HUES6 (cell line): Measurements from ENCODE around the gene DAB1.

Experiments
- H3K27ac ChIP-seq: 2 replicates; pipeline ENCODE4 v1.7.0; 2013; ENCODE audit warnings: low read depth, mild to moderate bottlenecking, low read length, inconsistent platforms
- H3K27me3 ChIP-seq: 2 replicates; pipeline ENCODE4 v1.6.1; 2013; ENCODE audit warnings: low read length; ENCODE audit not compliant: control insufficient read depth, insufficient read depth
- H3K36me3 ChIP-seq: 2 replicates; pipeline ENCODE4 v1.6.1; 2013; ENCODE audit warnings: low read length; ENCODE audit not compliant: control insufficient read depth, insufficient read depth
- H3K4me1 ChIP-seq: 2 replicates; pipeline ENCODE4 v1.6.1; 2013; ENCODE audit warnings: low read length; ENCODE audit not compliant: control insufficient read depth, insufficient read depth
- H3K4me3 ChIP-seq: 2 replicates; pipeline ENCODE4 v1.5.1; 2013; ENCODE audit warnings: low read depth, low read length
- H3K9ac ChIP-seq: one replicate; pipeline ENCODE4 v1.6.1; 2013; ENCODE audit warnings: mild to moderate bottlenecking, low read length
- H3K9me3 ChIP-seq: 2 replicates; pipeline ENCODE4 v1.6.1; 2013; ENCODE audit warnings: low read depth, low read length; ENCODE audit not compliant: control insufficient read depth, insufficient read depth

The DAB1 gene

DNA sequence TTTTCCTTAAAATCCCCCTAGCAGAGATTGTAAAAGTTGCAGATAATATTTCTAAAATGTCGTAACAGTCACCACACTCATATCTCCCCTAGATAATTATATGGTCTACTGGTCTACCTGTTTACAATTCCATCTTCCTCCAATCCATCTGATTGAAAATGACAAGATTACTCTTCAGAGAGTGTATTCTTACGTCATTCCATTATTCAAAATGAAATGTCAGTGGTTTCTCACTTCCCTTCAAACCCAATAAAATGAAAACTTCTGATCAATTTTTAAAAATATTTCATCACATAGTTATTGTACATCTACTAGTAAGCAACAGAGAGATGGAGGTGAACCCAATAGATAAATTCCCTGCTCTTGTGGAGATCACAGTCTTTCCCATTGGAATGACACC is 255.9 kb downstream of the DAB1 start:
- H3K4me3 ChIP-seq = no peak overlapping the region
- H3K27ac ChIP-seq = no peak overlapping the region
- H3K9ac ChIP-seq = no peak overlapping the region
- no peaks in the 10 kb centered on the region for H3K27me3 ChIP-seq
- peaks cover 4% of the 10 kb centered on the region; the same call in 1 of the 2 replicates for H3K9me3 ChIP-seq
- H3K36me3 ChIP-seq = no peaks in the 10 kb centered on the region
- peaks cover 27% of the 10 kb centered on the region for H3K4me1 ChIP-seq

DNA sequence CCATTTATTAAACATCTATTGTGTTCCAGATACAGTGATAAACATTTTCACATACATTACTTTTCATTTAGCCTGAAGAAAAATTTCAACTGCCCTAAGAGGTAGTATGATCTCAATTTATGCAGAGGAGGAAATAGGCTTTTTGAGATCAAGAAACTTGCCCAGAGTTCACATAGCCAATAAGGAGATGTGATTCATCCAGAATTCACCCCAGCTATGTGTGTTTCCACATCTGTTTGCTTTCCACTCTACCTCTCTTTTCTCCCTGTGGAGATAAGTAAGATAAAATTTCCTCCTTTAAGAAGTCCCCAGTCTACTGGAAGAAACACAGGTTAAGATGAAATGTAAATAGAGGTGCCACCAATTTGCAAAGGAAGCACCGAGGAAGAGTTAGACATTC is 258.3 kb downstream of the DAB1 start:
- Histone ChIP-seq H3K36me3 (no peaks in the 10 kb centered on the region), H3K27ac (no peak overlapping the region), H3K27me3 (no peaks in the 10 kb centered on the region), H3K9ac (no peak overlapping the region), H3K9me3 (no peaks in the 10 kb centered on the region), H3K4me1 (peaks cover 19% of the 10 kb centered on the region), H3K4me3 (no peak overlapping the region)

DNA sequence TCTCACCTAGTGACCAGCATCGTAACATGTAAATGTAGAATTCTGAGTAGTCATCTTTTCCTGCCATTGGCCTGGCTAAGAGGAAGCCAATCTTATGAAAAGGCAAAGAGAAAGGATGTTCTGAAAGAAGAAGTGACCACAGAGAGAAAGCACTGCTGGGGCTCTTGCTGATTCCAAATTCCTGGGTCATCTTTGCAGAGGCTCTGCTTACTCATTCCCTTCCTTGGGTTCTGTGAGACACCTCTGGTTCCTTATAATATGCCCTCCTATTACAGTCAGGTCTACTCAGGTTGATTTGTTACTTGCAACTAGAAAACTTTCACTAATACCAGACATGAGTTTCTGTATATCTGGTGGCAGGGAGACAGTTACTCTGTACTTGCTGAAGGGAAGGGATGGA is 259.3 kb downstream of the DAB1 start:
- Histone ChIP-seq H3K27ac (no peak overlapping the region), H3K9me3 (no peaks in the 10 kb centered on the region), H3K4me3 (no peak overlapping the region), H3K9ac (no peak overlapping the region), H3K4me1 (peaks cover 19% of the 10 kb centered on the region), H3K36me3 (no peaks in the 10 kb centered on the region), H3K27me3 (no peaks in the 10 kb centered on the region)

DNA sequence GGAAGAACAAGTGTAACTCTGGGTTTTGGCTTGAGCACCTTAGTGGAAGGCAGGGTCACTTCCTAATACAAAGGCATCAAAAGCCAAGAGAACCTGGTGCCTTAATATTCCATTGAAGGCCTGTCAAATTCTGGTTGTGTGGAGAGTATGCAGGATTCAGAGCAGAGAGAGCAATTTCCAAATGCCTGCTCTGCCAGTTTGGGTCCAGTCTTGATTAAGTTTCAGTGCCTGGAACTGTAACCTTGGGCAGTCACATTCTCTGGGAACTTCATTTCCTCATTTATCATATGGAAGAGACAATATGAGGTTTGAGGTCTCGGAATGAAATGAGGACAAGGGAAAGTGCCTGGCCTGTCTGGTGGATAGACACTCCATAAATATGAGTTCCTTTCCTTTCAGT is 260.1 kb downstream of the DAB1 start:
- H3K4me1 ChIP-seq = peaks cover 19% of the 10 kb centered on the region
- no peaks in the 10 kb centered on the region for H3K27me3 ChIP-seq
- H3K9ac ChIP-seq = no peak overlapping the region
- H3K27ac ChIP-seq = no peak overlapping the region
- no peaks in the 10 kb centered on the region for H3K9me3 ChIP-seq
- no peaks in the 10 kb centered on the region for H3K36me3 ChIP-seq
- H3K4me3 ChIP-seq = no peak overlapping the region

DNA sequence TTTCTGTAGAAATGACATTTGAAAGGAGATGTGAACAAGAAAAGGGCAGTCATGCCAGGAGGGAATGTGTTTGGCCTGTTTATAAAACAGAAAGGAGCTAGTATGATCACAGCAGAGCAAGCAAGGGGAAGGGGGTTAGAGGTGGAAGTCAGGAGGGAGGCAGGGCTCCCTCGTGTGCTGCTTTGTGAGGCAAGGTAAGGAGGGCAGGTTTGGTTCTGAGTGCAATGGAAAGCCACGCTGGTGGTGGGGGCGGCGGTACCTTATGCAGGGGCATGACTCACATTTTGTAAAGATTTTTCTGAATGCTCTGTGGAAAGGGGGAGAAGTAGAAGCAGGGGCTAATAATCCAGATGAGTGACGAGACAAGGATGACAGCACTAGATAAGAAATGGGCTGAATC is 260.5 kb downstream of the DAB1 start:
- H3K27me3 ChIP-seq = no peaks in the 10 kb centered on the region
- no peak overlapping the region for H3K9ac ChIP-seq
- H3K4me3 ChIP-seq = no peak overlapping the region
- peaks cover 22% of the 10 kb centered on the region for H3K4me1 ChIP-seq
- H3K9me3 ChIP-seq = no peaks in the 10 kb centered on the region
- H3K36me3 ChIP-seq = no peaks in the 10 kb centered on the region
- no peak overlapping the region for H3K27ac ChIP-seq

DNA sequence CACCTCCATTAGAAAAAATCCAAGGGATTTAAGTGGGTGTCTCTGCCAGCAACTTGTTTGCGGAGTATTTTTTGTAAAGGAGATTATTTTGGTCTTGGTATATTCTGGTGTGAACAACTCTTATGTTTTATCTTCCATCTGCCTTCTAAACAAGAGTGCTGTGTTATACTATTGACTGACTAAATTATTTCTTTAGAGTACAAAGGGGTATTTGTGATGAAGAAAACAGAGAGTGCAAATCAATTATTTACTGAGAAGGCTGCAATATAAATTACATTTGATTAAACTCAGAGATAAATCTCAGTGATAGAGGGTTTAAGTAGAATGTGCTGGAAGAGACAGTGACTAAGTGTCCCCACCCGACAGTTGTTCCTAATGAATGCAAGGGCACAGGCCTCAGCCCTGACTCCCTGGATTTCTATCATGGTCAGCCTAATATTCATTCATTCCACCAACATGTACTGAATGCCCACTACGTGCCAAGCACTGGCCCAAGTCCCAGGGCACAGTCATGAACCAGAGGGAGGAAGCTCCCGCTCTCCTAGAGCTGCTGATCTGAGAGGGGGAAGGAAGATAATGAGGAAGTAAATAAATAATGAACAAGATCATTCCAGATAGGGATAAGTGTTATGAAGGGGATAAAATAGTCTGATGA is 261.1 kb downstream of the DAB1 start:
- Histone ChIP-seq H3K4me3 (no peak overlapping the region), H3K9me3 (no peaks in the 10 kb centered on the region), H3K36me3 (no peaks in the 10 kb centered on the region), H3K9ac (no peak overlapping the region), H3K27ac (no peak overlapping the region), H3K4me1 (peaks cover 28% of the 10 kb centered on the region), H3K27me3 (no peaks in the 10 kb centered on the region)

DNA sequence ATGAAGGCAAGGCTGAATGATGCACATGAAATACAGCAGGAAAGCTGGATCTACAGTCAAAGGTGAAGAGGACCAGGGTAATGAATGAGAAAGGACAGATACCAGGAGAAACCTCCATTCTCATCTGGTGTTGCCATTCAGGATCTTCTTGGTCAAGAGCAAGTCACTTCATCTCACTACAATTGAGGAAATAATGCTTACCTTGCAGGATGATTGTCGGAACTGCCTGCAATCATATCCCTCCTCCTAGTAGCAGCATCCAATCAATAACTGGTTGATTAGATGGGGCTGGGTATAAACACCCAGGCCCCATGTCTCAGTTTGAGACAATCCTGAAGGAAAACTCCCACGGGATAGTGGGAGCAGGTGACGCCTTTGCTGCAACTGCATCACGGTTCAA is 263.3 kb downstream of the DAB1 start:
- H3K9me3 ChIP-seq = no peaks in the 10 kb centered on the region
- H3K36me3 ChIP-seq = no peaks in the 10 kb centered on the region
- H3K4me3 ChIP-seq = no peak overlapping the region
- no peak overlapping the region for H3K9ac ChIP-seq
- peaks cover 29% of the 10 kb centered on the region for H3K4me1 ChIP-seq
- no peak overlapping the region for H3K27ac ChIP-seq
- no peaks in the 10 kb centered on the region for H3K27me3 ChIP-seq

DNA sequence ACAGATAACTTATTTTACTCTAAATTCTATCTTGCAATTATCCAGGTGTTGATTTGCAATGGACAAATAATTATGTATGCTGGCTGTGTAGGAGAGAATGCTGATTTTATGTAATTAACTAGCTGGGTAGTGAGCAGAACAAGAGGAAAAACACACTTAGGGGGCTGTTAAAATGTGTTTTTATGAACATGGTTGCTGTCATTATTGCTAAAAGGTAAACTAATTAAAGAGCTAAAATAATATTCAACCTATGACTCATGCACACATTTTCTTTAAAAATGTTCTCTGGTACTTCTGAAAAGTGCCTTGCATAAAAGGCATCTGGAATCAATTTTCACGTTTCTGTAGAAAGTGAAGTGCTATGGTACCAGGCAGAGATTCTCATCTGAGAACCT is 265.3 kb downstream of the DAB1 start:
- H3K27ac ChIP-seq = no peak overlapping the region
- no peak overlapping the region for H3K4me3 ChIP-seq
- no peak overlapping the region for H3K9ac ChIP-seq
- H3K27me3 ChIP-seq = no peaks in the 10 kb centered on the region
- peaks cover 24% of the 10 kb centered on the region for H3K4me1 ChIP-seq
- no peaks in the 10 kb centered on the region for H3K36me3 ChIP-seq
- H3K9me3 ChIP-seq = no peaks in the 10 kb centered on the region

DNA sequence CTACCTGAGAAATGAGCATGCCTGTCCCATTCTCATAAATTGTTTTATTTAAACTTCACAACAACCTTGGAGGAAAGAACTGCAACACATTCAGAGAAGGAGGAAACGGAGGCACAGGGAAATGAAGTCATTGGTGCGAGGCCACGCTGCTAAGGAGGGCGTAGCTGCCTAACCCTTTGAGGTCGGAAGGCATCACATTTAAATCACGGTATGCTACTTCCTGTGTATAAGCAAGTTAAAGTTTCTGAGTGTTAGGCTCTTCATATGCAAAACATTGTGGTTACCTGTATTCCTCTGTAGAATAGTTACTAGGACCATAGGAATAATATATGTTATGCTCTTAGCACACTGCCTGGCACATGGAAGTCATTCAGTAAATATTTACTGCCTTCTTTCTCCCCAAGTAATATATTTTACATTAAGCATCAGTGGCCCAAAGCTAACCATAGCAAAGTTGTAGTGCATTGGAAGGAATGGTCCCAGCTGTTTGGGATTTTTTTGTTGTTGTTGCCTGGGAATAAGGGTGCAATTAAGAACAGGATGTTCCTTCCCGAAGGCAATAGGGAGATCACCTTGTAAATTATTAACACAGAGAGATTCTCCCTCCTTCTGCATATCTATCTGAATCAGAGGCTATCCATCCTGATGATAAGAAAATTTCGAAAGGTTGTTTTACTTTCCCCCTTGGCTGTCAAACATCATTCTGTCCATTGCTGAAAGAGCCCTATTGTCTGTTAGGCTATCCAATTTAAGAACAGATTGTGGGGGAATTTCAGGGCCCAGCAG is 265.8 kb downstream of the DAB1 start:
- H3K36me3 ChIP-seq = no peaks in the 10 kb centered on the region
- no peak overlapping the region for H3K27ac ChIP-seq
- H3K9ac ChIP-seq = no peak overlapping the region
- H3K4me1 ChIP-seq = peaks cover 18% of the 10 kb centered on the region
- H3K27me3 ChIP-seq = no peaks in the 10 kb centered on the region
- H3K4me3 ChIP-seq = no peak overlapping the region
- no peaks in the 10 kb centered on the region for H3K9me3 ChIP-seq

DNA sequence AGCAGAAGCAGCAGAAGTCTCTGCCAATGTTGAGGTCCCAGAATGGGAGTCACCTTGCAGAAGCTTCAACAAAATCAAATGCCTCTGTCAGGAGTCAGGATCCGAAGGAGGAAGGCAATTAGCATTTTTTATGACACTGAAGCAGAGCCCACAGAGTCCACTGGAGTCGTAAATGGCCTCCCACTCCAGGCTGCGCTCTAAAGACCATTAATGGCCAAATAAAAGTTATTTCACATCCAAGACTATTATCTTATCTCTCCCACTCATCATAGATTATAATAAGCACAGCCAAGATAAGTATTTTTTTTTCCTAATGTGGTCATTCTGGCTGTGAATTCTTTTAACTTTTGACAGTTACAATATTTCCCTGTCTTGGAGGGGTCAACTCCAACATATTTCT is 267.0 kb downstream of the DAB1 start:
- Histone ChIP-seq H3K4me1 (peaks cover 16% of the 10 kb centered on the region), H3K9ac (no peak overlapping the region), H3K4me3 (no peak overlapping the region), H3K27me3 (no peaks in the 10 kb centered on the region), H3K27ac (no peak overlapping the region), H3K36me3 (no peaks in the 10 kb centered on the region), H3K9me3 (no peaks in the 10 kb centered on the region)

DNA sequence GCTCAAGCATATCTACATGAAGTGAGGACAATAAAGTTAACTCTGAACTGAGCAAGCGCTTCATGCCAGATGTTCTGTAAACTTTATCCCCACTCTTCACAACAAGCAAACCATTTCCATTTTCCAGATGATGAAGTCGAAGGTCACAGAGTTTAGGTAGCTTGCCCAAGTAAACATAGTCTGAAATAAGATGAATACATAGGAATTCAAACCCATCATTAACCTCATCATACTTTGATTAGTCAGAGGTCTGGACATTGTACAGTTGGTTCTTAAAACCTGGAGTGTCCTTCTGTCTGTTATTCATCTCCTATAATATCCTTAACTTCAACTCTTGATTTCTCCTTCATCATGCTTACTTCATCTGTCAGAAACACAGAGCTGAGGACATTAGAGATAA is 277.8 kb downstream of the DAB1 start:
- Histone ChIP-seq H3K4me3 (no peak overlapping the region), H3K27ac (no peak overlapping the region), H3K36me3 (no peaks in the 10 kb centered on the region), H3K9ac (no peak overlapping the region), H3K9me3 (no peaks in the 10 kb centered on the region), H3K27me3 (no peaks in the 10 kb centered on the region), H3K4me1 (no peaks in the 10 kb centered on the region)
